GM18951 (cell line): ENCODE measurements around the gene EEF1AKMT4.

ENCODE experiments used
- POLR2A ChIP-seq: IDR thresholded peaks from 4 replicates; pipeline ENCODE4 v1.6.1; 2011; ENCODE audit warnings: mild to moderate bottlenecking; ENCODE audit not compliant: insufficient read length, insufficient read depth; ENCODE audit errors: extremely low read depth
- in situ Hi-C: fragments of 300-500 bp; cut with MboI; formaldehyde crosslinking; loops from one replicate; pipeline ENCODE4 v1.12.0; 2022; ENCODE audit warnings: low sequenced_read_pairs, mixed read lengths, inconsistent platforms; ENCODE audit not compliant: unreplicated experiment

Gene EEF1AKMT4

GRCh38 chr3:184230081-184230602 is 19.3 kb upstream of the EEF1AKMT4 start:
- TF ChIP-seq POLR2A, result no peak
- in situ Hi-C loops, result no loop called here

- in situ Hi-C loops, result no loop called here
- TF ChIP-seq POLR2A, result no peak
These were observed 18.6 kb upstream of the EEF1AKMT4 start for GRCh38 chr3:184230603-184231528.

DNA sequence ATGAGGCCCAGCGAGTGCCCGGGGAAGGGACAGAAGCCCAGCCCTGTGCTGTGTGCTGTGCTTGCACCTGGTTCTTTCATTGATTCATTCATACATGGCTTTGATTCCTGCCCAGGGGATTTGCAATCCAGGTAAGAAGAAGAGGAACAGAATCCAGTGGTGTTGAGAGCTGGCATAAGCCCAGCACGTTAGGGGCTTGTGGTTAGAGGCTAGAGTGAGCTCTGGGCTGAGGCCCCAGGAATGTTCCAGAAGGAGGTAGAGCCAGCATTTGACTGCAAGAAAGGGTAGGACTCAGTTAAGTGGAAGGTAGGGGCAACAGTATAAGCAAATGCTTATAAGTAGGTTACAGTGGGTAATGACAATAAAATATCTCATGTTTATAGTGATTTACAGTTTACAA is 17.8 kb upstream of the EEF1AKMT4 start:
- no peak for TF ChIP-seq POLR2A
- in situ Hi-C loops, result no loop called here

DNA sequence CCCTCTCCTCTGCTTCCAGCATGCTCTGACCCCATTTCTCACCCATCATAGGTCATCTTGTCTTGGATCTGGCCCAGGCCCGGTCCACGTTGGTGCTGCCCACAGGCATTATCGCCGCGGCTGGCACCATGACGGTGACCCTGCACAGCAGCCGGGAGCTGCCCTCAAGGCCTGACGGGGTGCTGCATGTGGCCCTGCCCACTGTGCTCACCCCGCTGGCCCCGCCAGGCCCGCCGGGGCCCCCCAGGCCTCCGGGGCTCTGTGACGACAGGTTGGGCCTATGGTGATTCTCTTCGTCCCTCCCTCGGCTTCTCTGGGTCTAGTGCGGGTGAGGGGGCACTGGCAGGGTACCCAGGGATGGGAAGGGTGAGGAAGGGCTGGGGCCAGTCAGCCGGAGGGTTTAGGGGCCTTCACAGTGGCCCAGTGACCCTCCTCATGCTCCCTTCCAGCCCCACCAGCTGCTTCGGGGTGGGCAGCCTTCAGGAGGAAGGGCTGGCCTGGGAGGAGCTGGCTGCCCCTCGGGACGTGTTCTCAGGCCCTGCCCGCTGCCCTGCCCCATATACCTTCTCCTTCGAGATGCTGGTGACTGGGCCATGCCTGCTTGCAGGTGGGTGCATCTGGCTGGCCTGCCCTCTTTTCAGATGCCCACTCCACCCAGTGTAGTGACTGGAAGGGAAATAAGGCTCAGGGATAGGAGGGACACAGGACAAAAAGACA is 16.2 kb upstream of the EEF1AKMT4 start:
- in situ Hi-C loops, result no loop called here
- no peak for TF ChIP-seq POLR2A

DNA sequence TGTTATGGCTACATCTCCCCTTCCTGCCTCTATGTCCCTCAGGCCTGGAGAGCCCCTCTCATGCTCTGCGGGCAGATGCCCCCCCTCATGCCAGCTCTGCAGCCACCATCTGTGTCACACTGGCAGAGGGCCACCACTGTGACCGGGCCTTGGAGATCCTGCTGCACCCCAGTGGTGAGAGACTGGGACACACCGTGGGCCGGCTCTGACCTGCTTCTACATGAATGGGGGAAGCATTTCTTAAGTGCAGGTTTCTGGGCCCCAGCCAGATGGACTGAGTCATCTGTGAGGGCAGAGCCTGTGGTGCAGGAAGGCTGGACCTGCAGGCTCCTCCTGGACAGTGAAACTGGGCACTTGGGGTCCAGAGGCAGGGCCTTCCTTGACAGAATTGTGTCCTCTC is 15.2 kb upstream of the EEF1AKMT4 start:
- in situ Hi-C loops, result no loop called here
- TF ChIP-seq POLR2A, result no peak

DNA sequence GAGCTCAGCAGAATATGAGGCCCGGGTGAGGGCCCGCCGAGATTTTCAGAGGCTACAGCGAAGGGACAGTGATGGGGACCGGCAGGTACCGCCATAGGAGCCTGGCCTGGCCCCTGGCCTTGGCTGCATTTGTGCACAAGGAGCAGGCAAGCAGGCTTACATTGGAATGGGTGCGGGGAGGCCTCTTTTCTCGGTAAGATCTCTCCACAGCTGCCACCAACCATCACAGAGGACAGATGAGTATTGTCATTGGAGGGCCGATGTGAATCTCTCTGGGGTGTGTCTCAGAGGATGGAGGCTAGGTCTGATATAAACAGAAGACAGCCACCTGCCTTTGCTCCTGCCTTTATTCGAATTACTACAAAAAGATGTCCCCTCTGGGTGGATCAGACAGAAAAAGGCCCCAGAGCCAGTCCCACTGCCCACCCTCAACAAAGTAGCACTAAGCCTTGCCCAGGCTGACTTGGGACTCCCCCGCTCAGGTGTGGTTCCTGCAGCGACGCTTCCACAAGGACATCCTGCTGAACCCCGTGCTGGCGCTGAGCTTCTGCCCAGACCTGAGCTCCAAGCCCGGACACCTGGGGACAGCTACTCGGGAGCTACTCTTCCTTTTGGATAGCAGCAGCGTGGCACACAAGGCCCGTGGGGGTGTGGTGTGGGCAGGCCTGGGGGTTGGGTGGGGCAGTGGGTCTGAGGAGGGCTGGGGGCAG is 14.6 kb upstream of the EEF1AKMT4 start:
- TF ChIP-seq POLR2A, result no peak

DNA sequence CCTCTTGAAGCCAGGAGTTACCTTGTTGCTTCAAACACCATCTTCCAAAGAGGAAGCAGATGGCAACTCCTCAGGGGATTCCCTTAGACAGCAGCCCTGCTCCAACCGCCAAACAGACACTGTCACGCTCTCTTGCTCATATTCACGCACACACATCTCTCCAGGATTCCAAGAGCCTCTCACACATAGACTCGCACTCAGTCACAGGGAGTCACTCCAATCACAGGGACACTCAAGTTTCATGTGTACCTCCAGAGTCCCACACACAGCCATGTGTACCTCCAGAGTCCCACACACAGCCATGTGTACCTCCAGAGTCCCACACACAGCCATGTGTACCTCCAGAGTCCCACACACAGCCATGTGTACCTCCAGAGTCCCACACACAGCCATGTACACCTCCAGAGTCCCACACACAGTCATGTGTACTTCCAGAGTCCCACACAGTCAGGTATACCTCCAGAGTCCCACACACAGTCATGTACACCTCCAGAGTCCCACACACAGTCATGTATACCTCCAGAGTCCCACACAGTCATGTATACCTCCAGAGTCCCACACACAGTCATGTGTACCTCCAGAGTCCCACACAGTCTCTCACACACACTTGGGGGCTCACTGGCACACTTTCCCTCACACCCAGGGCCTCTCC is 14.0 kb upstream of the EEF1AKMT4 start:
- TF ChIP-seq POLR2A, result no peak
- in situ Hi-C loops, result no loop called here

More for the DNA sequence above, 14.6 kb upstream of the EEF1AKMT4 start:
- in situ Hi-C loops, result no loop called here

DNA sequence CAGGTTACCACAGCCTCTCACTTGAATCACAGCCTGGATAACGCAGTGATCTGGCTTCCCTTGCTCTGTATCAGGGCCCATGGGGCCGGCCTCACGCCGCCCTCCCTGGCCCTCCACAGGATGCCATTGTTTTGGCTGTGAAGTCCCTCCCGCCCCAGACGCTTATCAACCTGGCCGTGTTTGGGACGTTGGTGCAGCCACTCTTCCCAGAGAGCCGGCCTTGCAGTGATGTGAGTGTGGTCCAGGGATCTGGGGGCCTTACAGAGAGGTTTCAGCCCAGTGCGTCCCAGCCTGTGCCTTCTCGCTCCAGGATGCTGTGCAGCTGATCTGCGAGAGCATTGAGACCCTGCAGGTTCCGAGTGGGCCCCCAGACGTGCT is 13.4 kb upstream of the EEF1AKMT4 start:
- no peak for TF ChIP-seq POLR2A
- in situ Hi-C loops, result no loop called here

DNA sequence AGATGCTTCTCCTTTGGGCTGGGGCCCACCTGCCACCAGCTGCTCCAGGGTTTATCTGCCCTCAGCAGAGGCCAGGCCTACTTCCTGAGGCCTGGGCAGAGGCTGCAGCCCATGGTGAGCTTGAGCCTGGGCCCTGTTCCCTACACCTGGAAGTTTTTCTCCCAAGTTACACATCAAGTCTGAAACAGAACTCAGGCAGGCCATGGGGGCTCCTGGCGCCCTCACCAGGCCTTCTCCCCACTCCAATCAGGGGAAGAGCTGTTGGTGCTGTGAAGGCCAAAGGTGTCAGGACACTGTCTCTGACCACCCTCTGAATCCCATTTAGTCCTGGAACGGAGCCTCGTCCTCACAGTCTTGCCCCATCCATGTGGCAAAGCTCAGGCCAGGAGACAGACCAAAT is 12.8 kb upstream of the EEF1AKMT4 start:
- TF ChIP-seq POLR2A, result no peak
- in situ Hi-C loops, result no loop called here

- TF ChIP-seq POLR2A, result no peak
- in situ Hi-C loops, result no loop called here
These were observed 12.3 kb upstream of the EEF1AKMT4 start for GRCh38 chr3:184237211-184237610.

DNA sequence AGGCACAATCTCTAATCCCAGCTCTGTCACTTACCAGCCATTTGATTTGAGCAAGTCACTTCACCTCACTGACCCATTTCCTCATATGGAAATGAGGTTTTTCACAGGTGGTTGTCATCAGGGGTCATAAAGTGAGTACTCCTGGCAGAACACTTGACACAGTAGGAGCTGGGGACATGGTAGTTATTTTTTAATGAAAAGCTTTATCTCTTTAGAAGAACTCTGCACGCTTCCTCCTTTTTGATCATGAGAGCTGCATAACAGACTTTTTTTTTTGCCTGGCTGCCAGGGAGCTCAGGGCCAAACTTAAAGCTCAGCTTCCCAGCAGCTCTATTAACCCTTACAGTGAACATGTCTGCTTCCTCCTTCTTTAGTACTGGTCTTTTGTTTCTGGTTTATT is 11.7 kb upstream of the EEF1AKMT4 start:
- no peak for TF ChIP-seq POLR2A
- in situ Hi-C loops, result no loop called here

DNA sequence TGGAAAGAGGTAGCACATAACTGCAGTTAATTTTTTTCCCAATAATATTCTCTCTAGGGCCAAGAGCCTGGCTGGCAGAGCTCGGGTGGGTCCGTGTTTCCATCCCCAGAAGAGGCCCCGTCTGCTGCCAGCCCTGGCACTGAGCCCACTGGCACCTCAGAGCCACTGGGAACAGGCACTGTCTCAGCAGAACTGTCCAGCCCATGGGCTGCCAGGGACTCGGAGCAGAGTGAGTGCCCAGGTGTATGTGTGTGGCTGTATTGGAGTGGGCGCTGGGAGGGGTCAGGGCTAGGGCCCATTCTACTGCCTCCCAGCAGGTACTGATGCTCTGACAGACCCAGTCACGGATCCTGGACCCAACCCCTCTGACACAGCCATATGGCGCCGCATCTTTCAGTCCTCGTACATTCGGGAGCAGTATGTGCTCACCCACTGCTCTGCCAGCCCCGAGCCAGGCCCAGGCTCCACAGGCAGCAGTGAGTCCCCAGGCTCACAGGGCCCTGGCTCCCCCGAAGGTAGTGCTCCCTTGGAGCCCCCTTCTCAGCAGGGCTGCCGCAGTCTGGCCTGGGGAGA is 11.1 kb upstream of the EEF1AKMT4 start:
- TF ChIP-seq POLR2A, result no peak
- in situ Hi-C loops, result no loop called here
